ENCODE measurements around the gene STIM1. TPM values are rescaled to one million over a fixed set of nuclear protein-coding genes. Genes with fewer than 3 reads are reported as not detected.

The STIM1 gene
- total RNA-seq, 4 donors from 2014 or later: 42.4 to 114 (median 72.8) TPM

DNA sequence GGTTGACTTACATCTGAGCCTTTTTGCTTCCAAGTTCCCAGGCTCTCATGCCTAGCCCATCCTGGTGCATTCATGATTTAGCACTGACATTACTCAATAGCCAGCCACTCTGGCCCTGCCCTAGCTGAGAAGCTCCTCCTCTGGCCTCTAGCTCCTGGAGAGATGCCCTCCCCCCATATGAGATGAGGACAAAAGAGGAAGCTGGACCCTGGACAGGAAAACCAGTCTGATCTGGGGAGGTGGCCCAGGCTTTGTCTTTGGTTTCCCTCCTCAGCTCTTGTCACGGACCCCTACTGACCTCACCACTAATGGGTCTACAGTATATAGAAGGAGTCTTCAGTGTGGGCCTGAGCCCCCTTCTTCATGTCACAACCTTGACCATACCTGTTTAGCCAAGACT, 17.7 kb upstream of the STIM1 start:
- peak overlapping the region in 2 of 4 donors; percentile 25 to 97 for H3K27ac ChIP-seq
- no peaks in the 10 kb centered on the region for H3K9me3 ChIP-seq
- no peak for ATAC-seq
- no peak overlapping the region for H3K4me3 ChIP-seq
- H3K27me3 ChIP-seq: no peaks in the 10 kb centered on the region
- WGBS, 2 donors (ENCODE audit: low coverage in 1 of 2): 82% methylated on average over 1 of the region's 1 CpG; no CpG with 5 or more reads in 1 of the 2 donors
- TF ChIP-seq POLR2AphosphoS5 (IDR thresholded peaks at IDR 0.05) (no peak), EP300 (IDR thresholded peaks at IDR 0.05) (no peak), POLR2A (IDR thresholded peaks at IDR 0.05) (no peak)
- TF ChIP-seq, protein P1, sequence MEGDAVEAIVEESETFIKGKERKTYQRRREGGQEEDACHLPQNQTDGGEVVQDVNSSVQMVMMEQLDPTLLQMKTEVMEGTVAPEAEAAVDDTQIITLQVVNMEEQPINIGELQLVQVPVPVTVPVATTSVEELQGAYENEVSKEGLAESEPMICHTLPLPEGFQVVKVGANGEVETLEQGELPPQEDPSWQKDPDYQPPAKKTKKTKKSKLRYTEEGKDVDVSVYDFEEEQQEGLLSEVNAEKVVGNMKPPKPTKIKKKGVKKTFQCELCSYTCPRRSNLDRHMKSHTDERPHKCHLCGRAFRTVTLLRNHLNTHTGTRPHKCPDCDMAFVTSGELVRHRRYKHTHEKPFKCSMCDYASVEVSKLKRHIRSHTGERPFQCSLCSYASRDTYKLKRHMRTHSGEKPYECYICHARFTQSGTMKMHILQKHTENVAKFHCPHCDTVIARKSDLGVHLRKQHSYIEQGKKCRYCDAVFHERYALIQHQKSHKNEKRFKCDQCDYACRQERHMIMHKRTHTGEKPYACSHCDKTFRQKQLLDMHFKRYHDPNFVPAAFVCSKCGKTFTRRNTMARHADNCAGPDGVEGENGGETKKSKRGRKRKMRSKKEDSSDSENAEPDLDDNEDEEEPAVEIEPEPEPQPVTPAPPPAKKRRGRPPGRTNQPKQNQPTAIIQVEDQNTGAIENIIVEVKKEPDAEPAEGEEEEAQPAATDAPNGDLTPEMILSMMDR (IDR thresholded peaks at IDR 0.05): no peak
- peaks cover 0 to 82% (median 30%) of the 10 kb centered on the region in 3 donors for H3K4me1 ChIP-seq
- H3K36me3 ChIP-seq: peaks cover 0 to 6% of the 10 kb centered on the region in 2 donors

DNA sequence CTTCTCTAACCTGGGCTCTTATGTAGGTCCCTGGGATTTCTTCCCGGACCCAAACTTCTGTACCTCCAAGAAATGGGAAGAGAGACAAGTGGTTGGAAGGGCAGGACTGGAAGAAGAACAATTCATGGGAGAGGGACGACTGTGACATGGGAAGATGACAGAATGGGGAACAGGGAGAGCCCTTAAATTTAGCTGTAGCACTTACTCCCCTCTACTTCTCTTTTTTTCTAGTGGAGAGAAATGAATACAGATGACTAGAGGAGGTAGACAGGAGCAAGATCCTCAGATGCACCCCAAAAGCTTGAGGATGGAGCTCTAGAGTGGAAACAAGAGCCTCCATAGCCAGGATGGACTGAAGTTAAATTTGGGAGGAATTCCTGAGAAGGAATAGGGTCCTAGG, 17.0 kb upstream of the STIM1 start:
- Histone ChIP-seq H3K4me3 (peak overlapping the region in 1 of 2 donors; percentile 4), H3K9me3 (no peaks in the 10 kb centered on the region), H3K36me3 (peaks cover 0 to 6% of the 10 kb centered on the region in 2 donors), H3K27ac (peak overlapping the region in 2 of 4 donors; percentile 24 to 97), H3K27me3 (no peaks in the 10 kb centered on the region), H3K4me1 (peaks cover 0 to 75% (median 30%) of the 10 kb centered on the region in 3 donors)
- no peak for ATAC-seq
- 74% methylated on average over 2 of the region's 2 CpGs; no CpG with 5 or more reads in 1 of the 2 donors for WGBS, 2 donors (ENCODE audit: low coverage in 1 of 2)
- TF ChIP-seq EP300 (IDR thresholded peaks at IDR 0.05) (no peak), POLR2AphosphoS5 (IDR thresholded peaks at IDR 0.05) (no peak), POLR2A (IDR thresholded peaks at IDR 0.05) (no peak)
- TF ChIP-seq, protein P1 (IDR thresholded peaks at IDR 0.05): no peak

DNA sequence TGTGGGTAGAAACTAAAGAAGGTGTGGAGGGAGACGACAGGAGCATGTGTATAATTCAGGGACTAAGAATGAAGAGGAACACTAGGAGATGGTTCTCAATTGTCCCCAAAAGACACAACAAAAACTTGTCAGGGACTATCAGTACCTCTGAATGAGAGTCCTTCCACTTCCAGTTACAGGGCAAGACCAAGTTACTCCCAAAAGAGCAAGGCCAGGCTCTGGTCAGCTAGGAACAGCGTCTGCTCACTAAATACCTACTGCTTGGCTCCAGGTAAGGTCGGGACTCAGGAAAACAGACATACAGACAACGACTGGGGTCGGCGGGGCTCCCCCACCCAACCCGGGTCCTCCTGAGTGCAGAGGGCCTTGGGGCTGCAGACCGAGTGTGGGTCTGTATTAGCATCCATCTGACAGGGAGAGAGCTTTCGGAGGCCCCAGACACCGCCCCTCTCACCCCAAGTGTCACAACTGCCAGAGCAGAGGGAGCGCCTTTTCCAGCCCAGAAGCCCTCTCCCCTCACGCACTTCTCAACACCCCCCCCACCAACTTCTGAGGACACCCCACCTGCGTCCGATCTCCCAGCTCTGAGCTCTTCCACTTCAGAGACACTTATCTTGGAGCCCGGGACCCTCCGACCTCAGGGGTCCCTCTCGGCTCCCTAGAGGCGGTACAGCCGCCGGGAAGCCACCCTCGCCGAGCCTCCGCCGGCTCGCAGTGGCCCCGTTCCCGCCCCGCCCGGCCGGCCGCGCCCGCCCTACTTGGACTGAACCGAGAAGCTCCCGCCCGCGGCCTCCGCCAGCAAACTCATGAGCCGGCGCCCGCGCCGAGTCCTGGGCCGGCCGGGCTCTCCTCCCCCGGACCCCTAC, 15.2 kb upstream of the STIM1 start:
- peak; percentile 58 for ATAC-seq
- TF ChIP-seq, protein P1 (IDR thresholded peaks at IDR 0.05): no peak
- TF ChIP-seq POLR2AphosphoS5 (IDR thresholded peaks at IDR 0.05): no peak
- no peak for TF ChIP-seq EP300 (IDR thresholded peaks at IDR 0.05)
- TF ChIP-seq POLR2A (IDR thresholded peaks at IDR 0.05): no peak
- Histone ChIP-seq H3K9me3 (no peaks in the 10 kb centered on the region), H3K36me3 (peaks cover 0 to 2% of the 10 kb centered on the region in 2 donors), H3K27me3 (no peaks in the 10 kb centered on the region), H3K27ac (peak overlapping the region; percentile 93 to 99 (median 97)), H3K4me3 (peak overlapping the region; percentile 91 to 96), H3K4me1 (peaks cover 0 to 58% (median 20%) of the 10 kb centered on the region in 3 donors)
- WGBS, 2 donors (ENCODE audit: low coverage in 1 of 2): 3% methylated on average over 4 of the region's 46 CpGs; no CpG with 5 or more reads in 1 of the 2 donors

DNA sequence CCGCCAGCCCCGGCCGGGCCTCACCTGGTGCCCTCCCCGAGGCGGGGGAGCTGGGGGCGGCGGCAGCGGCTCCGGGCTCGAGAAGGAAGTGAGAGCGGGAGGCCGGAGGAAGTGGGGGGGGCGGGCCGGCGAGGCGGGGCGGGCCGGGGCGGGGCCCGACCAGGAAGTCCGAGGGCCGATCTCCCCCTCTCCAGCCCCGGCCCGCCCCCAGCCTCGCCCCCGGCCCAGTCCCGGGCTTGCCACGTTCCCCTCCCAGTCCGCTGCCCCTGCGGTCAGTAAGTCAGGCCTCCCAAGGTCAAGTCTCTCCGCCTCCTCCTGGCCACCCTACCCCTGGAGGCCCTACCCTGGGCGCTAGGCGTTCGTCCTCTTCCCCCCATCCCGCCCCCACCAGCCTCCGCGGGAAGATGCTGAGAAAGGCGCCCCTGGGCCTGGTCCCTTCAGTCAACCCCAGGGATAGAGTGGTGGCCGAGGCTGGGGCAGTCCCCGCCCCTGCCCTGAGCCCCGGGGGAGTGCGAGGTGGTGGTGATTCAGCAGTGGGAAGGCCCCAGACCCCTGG, 14.5 kb upstream of the STIM1 start, which contains the start of gene RHOG:
Gene RHOG (minus strand): TSS at position 90 of the 556 bp plus-strand sequence. CDS start 12,821 bp downstream, outside the sequence.
- Histone ChIP-seq H3K27ac (peak within 1 kb of the TSS; percentile 93 to 99 (median 97)), H3K36me3 (no peaks in the 10 kb centered on the region), H3K4me3 (peak within 1 kb of the TSS; percentile 91 to 96), H3K27me3 (no peaks in the 10 kb centered on the region), H3K4me1 (peaks cover 0 to 51% (median 14%) of the 10 kb centered on the region in 3 donors), H3K9me3 (no peaks in the 10 kb centered on the region)
- TF ChIP-seq POLR2A (IDR thresholded peaks at IDR 0.05) (no peak), POLR2AphosphoS5 (IDR thresholded peaks at IDR 0.05) (peak; percentile 21)
- no CpG with 5 or more reads among the region's 42 CpGs for WGBS, 2 donors (ENCODE audit: low coverage in 1 of 2)
- peak; percentile 84 for ATAC-seq

All from gastroesophageal sphincter (tissue), 4 donors.